Measurements from ENCODE around the gene PPFIBP2.

The PPFIBP2 gene

DNA sequence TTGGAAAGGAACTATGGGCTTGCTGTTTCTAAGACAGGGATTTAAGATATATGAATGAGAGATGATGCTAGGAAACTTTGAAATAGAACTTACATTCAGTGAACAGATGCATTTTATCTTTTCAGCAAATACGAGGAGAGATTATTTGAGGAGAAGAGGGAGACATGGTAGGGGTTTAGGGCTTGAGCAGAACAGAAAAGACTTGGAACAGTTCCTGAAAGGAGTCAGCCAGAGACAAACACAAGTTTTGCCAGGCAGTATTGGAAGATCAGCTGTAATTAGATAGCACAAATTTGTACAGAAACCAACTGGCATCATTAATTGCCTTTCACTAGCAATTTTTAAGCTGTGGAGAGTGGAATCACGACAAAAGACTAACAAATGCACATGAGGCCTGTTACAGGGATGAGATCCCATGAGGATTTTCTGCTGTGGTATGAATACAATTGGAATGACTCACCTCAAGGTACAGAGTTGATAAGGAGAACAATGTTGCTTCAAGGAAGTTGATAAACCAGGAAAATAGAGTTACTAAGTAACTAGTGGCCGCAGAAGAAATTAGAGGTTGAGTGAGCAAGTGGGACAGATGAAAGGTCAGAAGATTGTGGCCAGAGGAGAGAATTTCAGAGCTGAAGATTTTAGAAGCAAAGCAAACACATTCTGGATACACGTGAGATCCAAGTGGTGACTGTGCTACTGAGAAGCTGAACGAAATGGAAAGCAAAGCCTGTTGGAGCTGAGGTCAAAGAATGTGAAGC is 91.6 kb downstream of the PPFIBP2 start:
- DNase-seq, result no peak

DNA sequence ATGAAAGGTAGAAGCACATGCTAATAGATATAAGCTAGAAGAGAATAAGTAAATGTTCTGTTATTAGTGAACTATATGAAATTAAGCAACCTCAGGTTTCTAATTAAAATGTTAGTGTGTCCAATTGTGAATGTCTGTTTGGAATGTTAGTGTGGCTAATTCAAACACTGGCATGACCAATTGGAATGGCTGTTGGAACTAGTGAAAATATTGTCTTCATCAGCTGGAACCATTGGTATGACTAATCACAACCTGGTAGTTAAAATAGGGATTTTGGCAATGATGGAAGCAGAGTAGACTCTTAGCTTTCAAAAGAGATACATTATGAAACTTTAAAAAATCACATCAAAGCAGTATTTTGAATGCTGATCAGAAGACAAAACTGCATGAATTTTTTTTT is 92.7 kb downstream of the PPFIBP2 start:
- DNase-seq, result no peak

DNA sequence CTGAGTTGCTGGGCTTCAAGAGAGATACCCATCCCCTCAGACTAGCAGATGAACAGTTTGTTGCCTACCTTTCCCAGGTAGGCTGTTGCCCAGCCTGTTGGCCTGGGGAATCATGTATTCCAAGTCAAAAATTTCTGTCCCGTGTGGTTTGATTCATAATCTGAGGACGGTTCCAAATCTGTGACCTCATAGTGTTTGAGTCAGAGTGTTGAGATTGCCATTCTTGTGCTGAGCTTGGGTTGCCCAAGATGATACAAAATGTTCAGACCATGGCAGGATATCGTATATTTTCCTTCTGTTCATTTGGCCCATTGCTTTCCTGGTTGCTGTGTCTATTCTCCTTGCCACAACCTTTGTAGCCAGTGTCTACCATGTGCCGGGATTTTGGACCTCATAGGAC is 95.2 kb downstream of the PPFIBP2 start:
- DNase-seq, result no peak

DNA sequence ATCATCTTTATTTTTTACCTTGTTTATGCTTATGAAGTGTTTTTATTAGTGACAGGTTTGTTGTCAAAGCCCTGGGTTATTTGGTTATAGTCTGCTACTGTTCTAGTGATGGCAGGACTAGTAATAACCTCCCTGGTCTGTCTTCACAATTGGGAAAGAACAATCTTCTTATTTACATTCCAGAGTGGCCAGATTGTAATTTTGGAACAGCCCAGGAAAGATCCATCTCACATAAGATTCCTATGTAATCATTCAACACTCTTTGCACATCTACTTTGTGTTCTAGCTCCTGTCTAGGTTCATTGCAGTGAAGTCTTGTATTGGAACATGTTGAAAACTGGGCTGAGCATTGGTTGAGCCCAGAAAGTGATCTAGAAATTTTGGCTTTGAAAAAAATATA is 95.7 kb downstream of the PPFIBP2 start:
- no peak for DNase-seq

DNA sequence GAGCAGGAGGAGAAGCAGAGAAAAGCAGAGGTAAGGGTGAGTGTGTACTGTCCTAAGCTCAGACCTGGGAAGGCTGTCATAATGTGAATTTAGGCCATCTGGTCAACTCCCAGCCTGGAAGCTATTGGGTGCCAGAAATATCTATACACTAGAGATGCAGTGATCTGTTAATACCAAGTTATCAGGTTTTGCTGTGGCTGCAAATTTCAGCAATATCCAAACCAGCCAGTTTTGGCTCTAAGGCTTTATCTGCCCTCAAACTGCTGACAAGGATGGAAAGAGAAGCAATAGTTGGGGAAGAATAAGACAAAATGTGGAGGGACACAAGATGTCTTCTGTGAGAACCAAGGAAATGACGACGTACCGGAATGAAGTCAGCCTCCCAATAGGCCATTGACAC is 96.6 kb downstream of the PPFIBP2 start:
- no peak for DNase-seq

DNA sequence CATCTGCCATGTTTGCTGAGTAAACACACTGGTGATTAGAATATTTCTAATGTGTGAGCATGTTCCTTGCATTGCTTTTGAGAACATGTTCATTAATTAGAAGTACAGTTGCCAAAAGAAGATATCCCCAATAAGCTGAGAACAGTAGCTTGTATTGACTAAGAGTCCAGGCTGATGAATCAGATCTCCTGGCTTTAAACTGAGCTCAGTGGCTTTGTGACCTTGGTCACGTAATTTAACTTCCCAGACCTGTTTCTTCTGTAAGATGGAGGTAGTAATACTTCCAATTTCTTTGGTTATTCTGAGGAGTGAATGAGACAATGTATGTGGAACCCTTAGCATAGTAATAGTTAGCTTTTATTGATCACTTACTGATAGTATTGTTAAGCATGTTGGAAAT is 97.6 kb downstream of the PPFIBP2 start:
- DNase-seq, result no peak

DNA sequence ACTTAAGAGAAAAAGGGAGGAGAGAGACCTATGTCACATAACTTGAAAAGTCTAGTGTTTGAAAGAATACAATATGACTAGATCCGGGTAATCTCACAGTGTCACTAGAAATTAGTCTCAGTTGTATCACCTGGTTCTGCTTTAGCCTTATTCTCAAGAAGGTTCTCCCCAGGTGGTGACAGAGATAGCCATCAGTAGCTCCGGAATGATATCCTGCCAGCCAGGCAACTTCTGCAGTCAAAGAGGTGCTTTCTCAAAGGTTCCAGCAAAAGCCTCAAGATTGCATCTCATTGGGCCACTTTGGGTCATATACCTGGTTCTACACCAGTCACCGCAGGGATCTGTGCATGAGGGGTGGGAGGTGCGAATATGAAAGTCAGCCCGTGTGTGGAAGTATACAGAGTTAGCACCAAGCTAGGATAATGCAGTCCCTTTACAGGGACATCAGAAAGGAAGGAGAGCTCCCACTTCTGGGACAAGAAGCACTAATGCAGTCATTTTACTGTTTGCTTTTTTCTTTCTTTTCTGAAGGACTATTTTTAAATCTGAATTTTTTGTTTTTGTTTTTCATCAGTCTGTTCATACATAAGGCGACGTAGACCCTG is 98.4 kb downstream of the PPFIBP2 start:
- DNase-seq, result no peak

DNA sequence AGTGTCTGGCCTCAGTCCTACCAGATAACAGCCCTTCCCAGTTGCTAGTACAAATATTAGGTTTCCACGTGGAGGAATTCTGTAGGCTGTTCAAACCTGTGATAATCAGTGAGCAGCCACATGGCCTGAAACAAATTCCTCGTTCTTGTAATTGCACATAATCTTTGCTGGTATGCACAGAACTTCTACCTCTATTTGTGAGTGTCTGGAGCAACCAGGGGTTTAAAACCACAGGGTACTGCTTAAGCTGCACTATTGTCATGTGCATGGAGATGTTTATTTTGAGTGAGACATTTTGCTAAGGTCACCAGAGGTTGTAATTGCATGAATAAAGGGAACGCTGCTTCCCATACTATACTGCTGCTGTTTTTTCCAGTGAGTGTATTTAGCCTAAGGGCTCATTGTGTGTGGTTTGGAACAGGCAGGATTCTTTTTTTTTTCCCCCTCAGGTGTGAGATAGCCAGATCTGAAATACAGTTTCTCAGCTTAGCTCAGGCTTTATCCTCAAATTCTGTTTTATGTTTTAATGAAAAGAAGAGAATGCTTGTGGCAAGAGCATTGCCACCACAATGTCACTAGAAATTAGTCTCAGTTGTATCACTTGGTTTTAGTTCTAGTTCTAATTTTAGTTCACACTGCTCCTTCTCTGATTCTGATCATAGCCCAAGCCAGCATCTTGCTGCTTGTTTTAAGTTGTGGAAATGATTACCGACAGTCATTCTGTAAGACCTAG is 99.0 kb downstream of the PPFIBP2 start:
- DNase-seq, result no peak

DNA sequence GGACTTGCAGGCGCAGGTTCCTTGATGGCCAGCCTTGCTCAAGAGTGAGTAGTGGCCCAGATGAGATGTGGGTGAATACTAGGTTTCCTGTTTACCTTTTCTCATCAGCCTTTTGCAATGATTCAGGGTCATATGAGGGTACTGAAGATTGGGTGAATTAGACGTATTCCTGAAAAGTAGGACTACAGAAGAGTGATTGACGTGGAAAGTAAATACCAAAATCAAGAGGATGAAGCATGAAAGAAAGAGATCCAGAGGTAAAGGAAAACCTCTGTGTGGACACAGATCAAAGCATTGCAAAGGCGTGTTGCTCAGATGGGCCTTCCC is 99.6 kb downstream of the PPFIBP2 start:
- DNase-seq, result no peak

DNA sequence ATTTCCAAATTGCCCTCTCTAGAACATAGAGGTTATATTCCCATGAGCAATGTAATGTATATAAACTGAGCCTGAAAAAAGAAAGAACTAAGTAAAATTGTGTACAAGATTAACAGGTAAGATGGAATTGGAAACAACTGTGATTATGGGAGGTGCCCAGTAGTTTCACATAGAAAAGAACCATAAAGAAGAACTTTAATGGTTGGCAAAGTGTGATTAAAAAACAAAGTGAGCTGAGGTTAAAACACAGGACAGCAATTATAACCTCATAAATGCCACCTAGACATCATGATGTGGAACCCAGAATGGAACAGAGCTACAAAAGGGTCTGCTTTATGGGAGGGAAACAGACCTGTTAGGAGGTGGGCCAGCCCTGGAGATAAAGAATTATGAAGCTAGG is 100.9 kb downstream of the PPFIBP2 start:
- DNase-seq, result no peak

DNA sequence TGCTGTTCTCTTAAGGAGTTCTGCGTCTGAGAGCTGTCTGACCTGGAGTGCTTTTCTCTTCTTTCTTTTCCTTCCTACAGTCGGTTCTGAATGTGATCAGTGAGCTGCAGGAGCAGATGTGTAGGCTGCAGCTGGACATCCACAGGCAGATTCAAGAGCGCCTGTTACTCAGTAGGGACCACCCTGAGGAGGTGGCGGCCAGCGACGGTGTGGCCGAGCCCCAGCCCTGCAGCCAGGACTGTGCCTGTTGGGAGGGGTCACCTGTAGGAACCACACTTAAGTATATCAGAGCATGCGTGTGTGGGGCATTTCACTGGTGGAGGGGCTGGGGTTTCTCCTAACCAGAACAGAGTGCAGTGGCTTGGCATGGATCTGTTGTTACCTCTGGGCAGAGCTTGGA is 103.2 kb downstream of the PPFIBP2 start:
- no peak for DNase-seq

DNA sequence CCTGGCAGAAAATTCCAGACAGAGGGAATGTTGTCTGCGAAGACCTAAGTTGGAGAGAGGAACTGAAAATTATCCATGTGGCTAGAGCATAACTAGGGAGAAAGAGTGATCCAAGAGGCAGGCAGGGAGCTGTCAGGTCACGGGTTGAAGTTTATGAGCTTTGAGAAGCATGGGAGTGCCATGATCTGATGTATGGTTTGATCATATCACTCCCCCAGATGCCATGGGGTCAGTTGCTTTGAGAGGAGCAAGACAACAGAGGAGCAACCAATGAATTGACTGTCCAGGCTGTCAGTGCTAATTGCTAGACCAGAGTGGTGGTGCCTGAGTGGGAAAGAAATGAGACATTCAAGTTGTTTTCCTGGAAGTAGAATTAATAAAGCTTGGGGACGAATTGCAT is 105.5 kb downstream of the PPFIBP2 start:
- DNase-seq, result no peak

DNA sequence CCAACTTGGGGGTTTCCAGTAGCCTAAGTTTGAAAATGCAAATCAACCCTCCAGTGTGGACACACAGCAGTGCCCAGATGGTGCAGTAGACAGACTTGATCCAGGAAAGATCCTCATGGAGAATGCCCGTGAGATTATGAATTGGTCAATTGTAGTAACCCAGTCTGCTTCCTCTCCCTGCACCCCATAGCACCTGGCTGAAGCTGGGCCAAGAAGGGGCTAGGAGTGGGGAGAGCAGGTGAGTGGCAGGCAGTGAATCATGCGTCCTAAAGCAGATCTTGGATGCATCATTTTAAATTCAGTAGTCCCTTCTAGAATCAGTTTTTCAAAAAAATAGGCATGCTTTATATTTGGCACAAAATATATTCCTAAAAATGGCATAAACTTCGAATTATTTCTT is 107.3 kb downstream of the PPFIBP2 start:
- no peak for DNase-seq

DNA sequence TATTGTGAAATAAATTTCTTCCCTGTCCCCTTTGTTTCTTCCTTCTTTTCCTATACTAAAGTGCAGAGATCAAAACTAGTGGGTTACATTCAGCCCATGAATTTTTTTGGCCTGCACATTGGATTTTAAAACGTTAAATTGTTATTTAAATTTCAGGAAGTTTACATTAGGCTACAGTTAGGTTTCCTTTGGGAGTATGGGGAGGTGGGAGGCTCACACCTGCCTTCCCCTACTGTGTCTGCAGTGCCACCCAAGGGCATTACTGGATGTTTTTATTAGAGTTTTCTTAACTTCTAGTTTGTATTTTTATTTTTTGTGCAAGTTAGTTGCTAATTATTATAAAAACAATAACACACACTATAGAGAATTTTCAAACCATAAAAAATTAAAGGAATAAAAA is 107.8 kb downstream of the PPFIBP2 start:
- no peak for DNase-seq

DNA sequence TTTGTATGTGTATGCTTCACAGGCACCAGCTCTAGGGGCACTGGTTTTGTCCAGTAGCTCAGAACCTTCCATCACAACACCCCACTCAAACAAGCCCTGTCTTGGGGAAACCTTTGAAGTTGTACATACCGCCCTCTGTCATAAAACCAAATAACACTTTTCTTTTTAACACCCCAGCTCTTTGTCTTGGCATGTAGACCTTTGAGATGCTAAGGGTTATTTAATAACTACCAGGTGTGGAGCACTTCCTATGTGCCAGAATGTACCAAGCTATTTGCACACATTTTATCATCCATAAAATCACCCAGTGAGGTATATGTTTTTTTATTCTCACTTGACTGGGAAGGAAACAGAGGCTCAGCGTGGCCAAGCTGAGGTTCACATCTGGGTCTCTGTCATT is 108.9 kb downstream of the PPFIBP2 start:
- no peak for DNase-seq

DNA sequence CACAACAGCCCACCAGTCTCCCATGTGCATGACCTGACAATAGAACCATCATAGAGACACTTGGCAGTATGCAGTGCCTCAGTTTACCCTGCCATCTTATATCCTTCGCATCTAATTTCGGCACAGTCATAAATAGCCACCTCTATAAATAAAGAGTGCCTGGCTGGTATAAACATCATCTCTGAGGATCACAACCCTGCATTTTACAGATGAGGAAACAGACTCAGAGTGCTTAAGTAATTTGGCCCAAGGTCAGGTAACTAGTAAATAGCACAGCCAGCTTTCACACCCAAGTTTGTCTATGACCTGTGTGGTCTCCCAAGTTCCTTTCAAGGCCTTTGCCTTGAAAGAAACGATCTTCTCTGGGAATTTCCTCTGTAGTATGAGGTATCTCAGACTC is 114.9 kb downstream of the PPFIBP2 start:
- DNase-seq, result no peak

DNA sequence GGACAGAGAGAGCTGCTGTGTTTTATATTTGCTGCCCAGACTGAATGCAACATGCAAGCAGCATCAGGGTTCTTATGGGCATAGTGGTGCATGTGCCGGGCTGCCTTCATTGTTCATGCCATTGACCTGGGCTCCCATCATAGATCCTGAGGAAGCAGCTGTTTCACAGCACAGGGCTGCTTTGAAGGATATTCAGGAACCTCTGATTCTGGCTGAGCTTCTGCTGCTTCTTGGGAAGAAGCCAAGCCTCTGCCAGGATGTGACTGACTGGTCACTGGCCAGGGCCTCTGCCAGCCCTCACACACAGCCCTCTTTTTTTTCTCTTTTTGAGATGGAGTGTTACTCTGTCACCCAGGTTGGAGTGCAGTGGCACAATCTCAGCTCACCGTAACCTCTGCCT is 116.2 kb downstream of the PPFIBP2 start:
- no peak for DNase-seq

DNA sequence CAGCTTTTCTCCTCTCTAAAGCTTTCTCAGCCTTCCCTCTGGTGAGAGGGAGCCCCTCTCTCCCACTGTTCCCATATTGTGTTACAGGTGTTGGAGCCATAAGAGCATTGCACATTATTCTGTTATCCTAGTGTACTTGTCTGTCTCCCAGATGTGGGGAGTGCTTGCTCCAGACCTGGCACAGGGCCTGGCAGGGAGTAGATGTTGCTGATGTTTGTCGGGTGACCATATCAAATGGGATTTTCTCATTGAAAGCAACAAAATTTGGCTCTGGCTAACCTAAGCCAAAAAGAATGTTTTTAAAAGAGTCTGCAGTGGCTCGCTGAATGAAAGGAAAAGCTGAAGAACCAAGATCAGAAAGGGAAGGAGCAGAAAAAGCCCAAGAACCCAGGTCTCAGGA is 118.4 kb downstream of the PPFIBP2 start:
- DNase-seq, result no peak

DNA sequence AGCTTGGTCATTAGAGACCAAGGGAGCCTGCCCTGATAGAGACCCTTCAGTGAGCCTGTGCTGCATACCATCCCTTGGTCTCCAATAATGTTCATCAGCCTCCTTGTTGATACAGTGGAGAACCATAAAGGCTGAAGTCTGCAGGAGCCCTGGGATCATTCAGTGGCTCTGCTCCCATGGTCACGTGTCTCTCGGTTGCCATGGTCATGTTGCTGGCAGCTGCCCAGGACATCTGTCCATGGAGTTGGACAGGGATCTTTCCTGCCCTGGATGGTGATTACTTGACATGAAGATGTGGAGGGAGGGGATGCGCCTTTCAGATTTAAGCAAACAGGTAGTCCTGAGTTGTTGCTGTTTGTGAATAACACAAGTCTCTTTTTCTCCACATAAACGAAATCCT is 121.3 kb downstream of the PPFIBP2 start:
- DNase-seq, result no peak

DNA sequence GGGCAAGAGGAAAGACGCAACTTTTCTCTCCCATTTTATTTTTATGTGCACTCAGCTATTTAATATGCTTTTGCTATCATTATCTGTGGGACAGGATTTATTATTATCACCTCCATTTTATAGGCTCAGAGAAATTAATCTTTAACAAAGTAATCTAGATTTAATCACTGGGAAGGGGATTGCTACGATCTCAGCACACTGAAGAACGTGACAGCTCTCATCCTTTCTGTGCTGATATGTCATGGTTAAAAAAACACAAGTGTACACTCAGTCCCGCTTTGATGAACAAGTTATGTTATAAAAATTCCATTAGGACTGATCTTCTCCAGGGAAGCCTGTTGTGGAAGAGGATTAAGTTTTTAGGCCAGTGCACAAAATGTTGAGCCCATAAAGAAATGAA is 121.9 kb downstream of the PPFIBP2 start:
- no peak for DNase-seq

DNA sequence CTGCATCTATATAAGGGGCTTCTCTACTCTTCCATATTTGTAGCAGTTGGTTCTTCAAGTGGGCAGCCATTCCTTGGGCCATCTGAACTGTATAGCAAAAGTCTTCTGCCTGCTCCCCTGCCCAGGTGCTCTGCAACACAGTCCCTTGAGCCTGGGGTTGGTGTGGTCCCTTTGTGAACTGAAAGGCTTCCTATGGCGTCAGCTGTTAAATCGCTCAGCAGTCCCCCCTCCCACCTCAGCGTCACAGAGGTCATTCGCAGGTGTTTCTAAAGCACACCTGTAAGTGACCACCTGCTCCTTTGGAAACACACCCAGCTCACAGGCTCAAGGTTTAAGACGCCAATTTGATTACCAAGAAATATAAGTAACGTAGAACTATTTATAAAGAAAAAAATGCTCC is 122.6 kb downstream of the PPFIBP2 start:
- no peak for DNase-seq

DNA sequence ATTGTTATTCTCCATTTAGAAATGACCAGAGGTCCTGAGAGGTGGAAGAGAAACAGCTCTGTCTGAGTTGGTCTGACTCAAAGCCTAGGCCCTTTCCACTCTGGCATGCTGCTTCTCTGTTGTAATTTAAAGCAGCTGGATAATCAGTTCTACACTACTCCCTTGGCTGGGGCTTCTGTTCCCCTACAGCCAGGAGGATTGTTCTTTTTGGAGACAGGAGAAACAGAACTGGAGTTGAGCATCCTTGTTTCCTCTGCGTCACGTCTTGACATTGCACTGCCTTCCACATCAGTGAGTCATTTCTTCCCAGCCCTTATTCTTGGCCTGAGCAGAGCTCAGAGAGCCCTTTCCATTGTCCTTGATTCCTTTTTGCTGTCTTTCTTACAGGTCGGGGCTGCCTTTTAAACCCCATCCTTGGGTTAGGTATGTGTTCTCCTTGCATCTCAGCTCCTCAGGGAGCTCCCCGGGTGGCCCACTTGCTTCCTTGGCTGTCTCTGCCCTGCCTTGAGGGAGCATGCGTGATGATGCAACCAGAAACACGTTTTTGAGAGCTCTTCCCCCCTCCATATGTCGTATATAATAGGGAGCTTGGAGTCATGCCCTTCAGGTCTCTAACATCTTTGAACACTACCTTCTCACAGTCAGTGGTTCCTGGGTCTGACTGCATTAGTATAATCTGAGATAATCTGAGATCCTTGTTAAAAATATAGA is 123.8 kb downstream of the PPFIBP2 start:
- DNase-seq, result no peak

DNA sequence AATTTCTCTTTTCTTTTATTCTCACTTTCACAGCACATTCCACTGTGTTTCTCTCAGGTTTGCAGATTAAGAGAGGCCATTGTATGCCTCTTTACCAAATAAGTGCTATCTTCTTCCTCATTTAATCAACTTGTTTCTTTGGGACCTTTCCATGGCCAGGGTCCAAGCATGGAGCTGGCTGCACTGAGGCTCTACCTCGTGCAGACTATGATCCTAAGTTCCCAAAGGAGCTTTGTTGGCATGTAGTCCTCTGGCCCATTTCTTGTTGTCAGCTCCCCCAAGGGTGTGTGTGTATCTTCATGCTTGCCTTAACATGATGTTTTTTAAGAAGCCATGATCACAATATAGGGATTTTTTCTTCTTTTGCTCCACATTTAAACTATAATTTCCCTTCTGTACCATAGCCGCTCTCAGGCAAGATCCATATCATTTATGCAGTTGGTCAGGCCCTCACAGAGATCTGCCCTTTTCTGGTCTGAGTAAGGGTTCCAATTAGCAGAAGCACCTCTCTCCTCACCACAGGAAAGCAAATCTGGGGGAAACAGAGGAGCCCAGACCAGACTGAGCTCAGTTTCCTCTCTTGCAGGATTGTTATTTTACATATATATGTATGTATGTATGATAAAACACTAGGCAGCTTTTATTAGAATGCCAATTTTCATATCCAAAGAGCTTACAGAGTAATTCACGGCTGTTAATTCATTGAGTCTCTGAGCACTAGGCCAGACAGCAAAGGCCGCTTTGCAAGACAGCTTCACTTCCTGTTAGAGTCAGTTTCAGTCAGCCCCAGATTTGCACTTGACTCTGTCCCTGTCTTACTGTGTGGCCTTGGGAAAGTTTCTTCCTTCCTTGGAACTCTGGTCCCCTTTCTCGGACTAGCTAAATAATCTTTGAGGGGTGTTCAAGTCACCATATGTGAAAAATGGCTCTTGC is 125.2 kb downstream of the PPFIBP2 start:
- no peak for DNase-seq
